22Rv1 (cell line): Measurements from ENCODE around the gene ITGAD.

Experiments used
- CTCF ChIP-seq: fragments of 450-650 bp; IDR thresholded peaks from 2 replicates; pipeline ENCODE4 v1.5.1; 2017; ENCODE audit warnings: mild to moderate bottlenecking
- ZFX ChIP-seq: fragments of 450-650 bp; IDR thresholded peaks from 2 replicates; pipeline ENCODE4 v1.6.1; 2017; ENCODE audit warnings: antibody characterized with exemption, borderline replicate concordance

- TF ChIP-seq CTCF (no peak), ZFX (no peak)
These were observed 60.4 kb downstream of the ITGAD start for GRCh38 chr16:31453255-31454204.
